Thyroid gland (tissue), 4 donors: Measurements from ENCODE around the gene RALGPS2.

Experiments
- POLR2A ChIP-seq, 2 donors: fragments of 450-650 bp; IDR thresholded peaks; one replicate each; pipeline ENCODE4 v1.6.1; 2017; ENCODE audit warnings: antibody characterized with exemption in 2 of 2, mild to moderate bottlenecking in 2 of 2, moderate library complexity in 1 of 2
- TF ChIP-seq, protein P1 (sequence below), 6 experiments: fragments of 200-600 bp in 3 of 6; fragments of 450-650 bp in 3 of 6; sonication (generic) in 3 of 6; IDR thresholded peaks; one replicate each; pipeline ENCODE4 v1.5.1; 2016 to 2019; ENCODE audit warnings: antibody characterized with exemption in 6 of 6, mild to moderate bottlenecking in 2 of 6, inconsistent platforms in 1 of 6, moderate library complexity in 1 of 6

GRCh38 chr1:178745260-178745659, 20.2 kb downstream of the RALGPS2 start:
- TF ChIP-seq, protein P1, sequence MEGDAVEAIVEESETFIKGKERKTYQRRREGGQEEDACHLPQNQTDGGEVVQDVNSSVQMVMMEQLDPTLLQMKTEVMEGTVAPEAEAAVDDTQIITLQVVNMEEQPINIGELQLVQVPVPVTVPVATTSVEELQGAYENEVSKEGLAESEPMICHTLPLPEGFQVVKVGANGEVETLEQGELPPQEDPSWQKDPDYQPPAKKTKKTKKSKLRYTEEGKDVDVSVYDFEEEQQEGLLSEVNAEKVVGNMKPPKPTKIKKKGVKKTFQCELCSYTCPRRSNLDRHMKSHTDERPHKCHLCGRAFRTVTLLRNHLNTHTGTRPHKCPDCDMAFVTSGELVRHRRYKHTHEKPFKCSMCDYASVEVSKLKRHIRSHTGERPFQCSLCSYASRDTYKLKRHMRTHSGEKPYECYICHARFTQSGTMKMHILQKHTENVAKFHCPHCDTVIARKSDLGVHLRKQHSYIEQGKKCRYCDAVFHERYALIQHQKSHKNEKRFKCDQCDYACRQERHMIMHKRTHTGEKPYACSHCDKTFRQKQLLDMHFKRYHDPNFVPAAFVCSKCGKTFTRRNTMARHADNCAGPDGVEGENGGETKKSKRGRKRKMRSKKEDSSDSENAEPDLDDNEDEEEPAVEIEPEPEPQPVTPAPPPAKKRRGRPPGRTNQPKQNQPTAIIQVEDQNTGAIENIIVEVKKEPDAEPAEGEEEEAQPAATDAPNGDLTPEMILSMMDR (IDR thresholded peaks at IDR 0.05) = no peak
- TF ChIP-seq POLR2A (IDR thresholded peaks at IDR 0.05) = no peak
